Cardiac muscle cell (in vitro differentiated cells and primary cell): Measurements from ENCODE around the gene MYOF. TPM values are rescaled to one million over a fixed set of nuclear protein-coding genes. Genes with fewer than 3 reads are reported as not detected.

ENCODE experiments used
- DNase-seq, 2 donors: peaks; one replicate each; pipeline versions ENCODE4 v3.0.0 to v3.0.0-alpha.2; 2010 to 2017; ENCODE audit warnings: low read depth in 1 of 2, low spot score in 1 of 2
- H3K27ac ChIP-seq: fragments of 200-600 bp; sonication (generic); 2 replicates; pipeline ENCODE4 v1.5.1; 2016
- H3K27me3 ChIP-seq: fragments of 200-600 bp; sonication (generic); 2 replicates; pipeline ENCODE4 v1.6.0; 2016; ENCODE audit warnings: control low read depth
- H3K36me3 ChIP-seq: fragments of 200-600 bp; sonication (generic); 2 replicates; pipeline ENCODE4 v1.5.1; 2016; ENCODE audit warnings: control low read depth
- H3K4me1 ChIP-seq: fragments of 200-600 bp; sonication (generic); 2 replicates; pipeline ENCODE4 v1.8.1; 2017; ENCODE audit warnings: low read depth, mild to moderate bottlenecking, mixed run types
- H3K4me3 ChIP-seq: fragments of 200-600 bp; sonication (generic); 2 replicates; pipeline ENCODE4 v1.5.1; 2016; ENCODE audit warnings: mild to moderate bottlenecking
- H3K9me3 ChIP-seq: fragments of 200-600 bp; sonication (generic); 2 replicates; pipeline ENCODE4 v1.5.1; 2017; ENCODE audit warnings: low read depth, mild to moderate bottlenecking, control low read depth
- CTCF ChIP-seq: IDR thresholded peaks from 2 replicates; pipeline ENCODE4 v1.5.1; 2012; ENCODE audit warnings: low read depth, mild to moderate bottlenecking, low read length
- polyA plus RNA-seq: library from polyadenylated mRNA; unstranded; fragments of >200 nt; fragmentation: Nextera tagmentation; extraction: Ambion mirVana; gene quantifications from 2 replicates; pipeline ENCODE4 v1.2.1, GENCODE V29; 2016
- total RNA-seq: library from RNA; depleted of rRNA; stranded (reverse); fragments of >200 nt; gene quantifications from 2 replicates; pipeline ENCODE4 v1.2.3, GENCODE V29; 2016

MYOF gene
- total and polyA plus RNA-seq, 2 experiments from 2014 or later, result 13.4 to 22.4 TPM

GRCh38 chr10:93397020-93397419 is 85.1 kb downstream of the MYOF start:
- H3K27me3 ChIP-seq, result no peaks in the 10 kb centered on the region
- no peaks in the 10 kb centered on the region for H3K36me3 ChIP-seq
- no peak overlapping the region for H3K27ac ChIP-seq
- no peak overlapping the region for H3K4me3 ChIP-seq
- DNase-seq, result no peak
- H3K9me3 ChIP-seq, result no peaks in the 10 kb centered on the region
- no peak for TF ChIP-seq CTCF
- peaks cover 42% of the 10 kb centered on the region for H3K4me1 ChIP-seq

DNA sequence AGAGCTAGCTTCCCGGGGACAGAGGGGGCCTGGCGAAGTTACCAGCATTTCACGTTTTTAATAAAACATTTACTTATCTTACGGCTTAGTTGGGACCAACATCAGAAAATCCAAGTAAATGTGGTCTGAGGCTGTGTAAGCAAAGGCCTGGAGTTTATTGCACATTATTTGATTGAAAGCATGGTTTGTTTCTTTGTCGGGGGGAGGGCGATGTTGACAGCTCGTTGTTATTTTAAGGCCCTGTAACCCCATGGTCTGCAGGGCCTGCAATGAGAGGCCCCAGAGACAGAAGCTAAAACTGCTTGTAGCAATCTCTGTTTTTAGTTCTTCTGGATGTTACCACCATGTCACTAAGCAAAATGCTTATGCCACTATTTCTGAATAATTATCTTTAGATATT is 88.9 kb downstream of the MYOF start:
- Histone ChIP-seq H3K36me3 (no peaks in the 10 kb centered on the region), H3K4me3 (no peak overlapping the region), H3K27ac (peak overlapping the region; percentile 85), H3K27me3 (no peaks in the 10 kb centered on the region), H3K9me3 (no peaks in the 10 kb centered on the region), H3K4me1 (peaks cover 25% of the 10 kb centered on the region)
- DNase-seq, result peak in 1 of 2 donors; percentile 27
- TF ChIP-seq CTCF, result no peak

- Histone ChIP-seq H3K27ac (peak overlapping the region; percentile 85), H3K4me3 (no peak overlapping the region), H3K36me3 (no peaks in the 10 kb centered on the region), H3K4me1 (peaks cover 25% of the 10 kb centered on the region), H3K9me3 (no peaks in the 10 kb centered on the region), H3K27me3 (no peaks in the 10 kb centered on the region)
- peak in 1 of 2 donors; percentile 12 for DNase-seq
- no peak for TF ChIP-seq CTCF
Measured at GRCh38 chr10:93392121-93392520, 90.0 kb downstream of the MYOF start.

DNA sequence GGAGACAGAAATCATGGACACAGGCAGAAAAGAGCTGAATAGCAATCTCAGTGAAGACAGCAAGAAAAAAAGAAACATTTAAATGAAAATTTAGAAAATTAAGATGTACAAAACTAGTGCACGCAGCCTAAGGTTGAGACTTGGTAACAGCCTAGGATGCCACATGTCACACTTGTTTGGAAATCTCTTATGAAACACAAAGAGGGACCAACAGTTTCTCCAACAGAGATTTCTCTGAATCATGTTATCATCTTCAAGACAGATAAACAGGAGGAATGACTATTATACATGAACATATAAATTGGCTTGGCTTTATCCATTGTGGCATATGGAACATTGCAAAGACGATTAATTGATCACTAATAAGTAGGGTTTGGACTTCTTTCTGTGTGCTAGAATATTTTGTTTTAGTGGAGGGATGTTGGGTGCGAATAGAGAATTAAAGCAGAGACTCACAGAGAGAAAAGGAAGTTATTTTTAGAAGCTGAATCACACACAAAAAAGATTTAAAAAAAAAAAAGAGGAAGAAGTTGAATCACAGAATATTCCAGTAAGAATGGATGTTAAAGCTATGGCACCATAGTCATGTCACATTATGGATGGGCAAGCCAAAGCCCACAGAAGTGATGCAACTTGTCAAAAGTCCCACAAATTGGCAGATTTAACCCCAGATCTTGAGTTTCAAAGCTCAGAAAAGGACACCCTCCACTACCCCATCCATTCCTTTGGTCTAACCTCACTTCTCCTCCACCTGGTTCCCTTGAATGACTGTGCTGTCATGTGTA is 91.6 kb downstream of the MYOF start:
- no peak for TF ChIP-seq CTCF
- no peaks in the 10 kb centered on the region for H3K36me3 ChIP-seq

GRCh38 chr10:93386631-93387369 is 95.3 kb downstream of the MYOF start:
- H3K4me3 ChIP-seq, result no peak overlapping the region
- no peaks in the 10 kb centered on the region for H3K36me3 ChIP-seq
- H3K27ac ChIP-seq, result no peak overlapping the region
- peak in 1 of 2 donors; percentile 39 for DNase-seq
- TF ChIP-seq CTCF, result no peak
- peaks cover 14% of the 10 kb centered on the region for H3K4me1 ChIP-seq
- H3K27me3 ChIP-seq, result no peaks in the 10 kb centered on the region
- H3K9me3 ChIP-seq, result no peaks in the 10 kb centered on the region

More for the DNA sequence above, 91.6 kb downstream of the MYOF start:
- no peaks in the 10 kb centered on the region for H3K9me3 ChIP-seq
- no peaks in the 10 kb centered on the region for H3K27me3 ChIP-seq
- no peak overlapping the region for H3K4me3 ChIP-seq
- no peak for DNase-seq
- no peak overlapping the region for H3K27ac ChIP-seq
- H3K4me1 ChIP-seq, result peaks cover 25% of the 10 kb centered on the region
